DMS114 treated with DMSO at 0.1 percent for 48 hours (cell line): ENCODE results near the gene CASP2.

Source experiments
- DNase-seq: peaks from one replicate; lab custom pipeline; 2025; ENCODE audit not compliant: unreplicated experiment; lab: John Stamatoyannopoulos, UW

CASP2 gene

DNA sequence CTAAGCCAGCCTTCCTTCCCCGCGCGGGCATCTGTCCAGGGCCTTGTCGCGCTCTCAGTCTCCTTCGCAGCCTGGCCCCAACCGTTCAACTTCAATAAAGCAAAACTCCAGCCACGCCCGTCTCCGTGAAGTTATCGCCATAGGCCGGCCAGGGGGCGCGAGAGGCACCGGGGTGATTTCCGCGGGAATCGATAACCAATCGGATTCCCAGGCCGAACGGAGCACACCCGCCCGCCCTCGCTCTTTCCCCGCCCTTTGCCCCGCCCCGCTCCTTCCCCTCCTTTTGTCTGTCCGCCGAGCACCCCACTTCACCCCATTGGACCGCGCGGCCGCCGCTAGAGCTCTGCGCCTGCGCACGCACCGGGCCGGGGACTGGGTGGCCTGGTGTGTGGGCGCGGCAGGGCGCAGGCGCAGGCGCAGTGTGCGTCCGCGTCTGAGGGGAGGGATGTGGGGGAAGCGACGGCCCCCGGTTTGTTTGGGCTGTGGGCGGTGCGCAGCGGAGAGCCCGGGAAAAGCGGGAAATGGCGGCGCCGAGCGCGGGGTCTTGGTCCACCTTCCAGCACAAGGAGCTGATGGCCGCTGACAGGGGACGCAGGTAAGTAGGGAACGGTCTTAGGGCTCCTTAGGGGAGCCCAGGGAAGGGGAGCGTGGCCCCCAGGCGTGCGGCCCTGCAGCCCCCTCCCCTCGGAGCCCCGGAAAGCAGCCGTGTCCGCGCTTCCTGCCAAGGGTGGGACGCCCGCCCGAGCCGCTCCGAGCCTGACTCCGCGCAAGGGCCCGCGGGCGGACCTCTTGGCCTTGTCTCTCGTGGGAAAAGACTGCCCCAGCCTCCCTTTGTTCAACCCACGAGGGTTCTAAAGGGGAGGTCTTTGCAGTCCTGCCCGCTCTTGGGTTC, at the start of gene CASP2:
TSS of gene CASP2 (plus strand) at position 417 of the 892 bp plus-strand sequence. CDS start at position 522, 105 bp downstream.
- DNase-seq: peak; percentile 88

DNA sequence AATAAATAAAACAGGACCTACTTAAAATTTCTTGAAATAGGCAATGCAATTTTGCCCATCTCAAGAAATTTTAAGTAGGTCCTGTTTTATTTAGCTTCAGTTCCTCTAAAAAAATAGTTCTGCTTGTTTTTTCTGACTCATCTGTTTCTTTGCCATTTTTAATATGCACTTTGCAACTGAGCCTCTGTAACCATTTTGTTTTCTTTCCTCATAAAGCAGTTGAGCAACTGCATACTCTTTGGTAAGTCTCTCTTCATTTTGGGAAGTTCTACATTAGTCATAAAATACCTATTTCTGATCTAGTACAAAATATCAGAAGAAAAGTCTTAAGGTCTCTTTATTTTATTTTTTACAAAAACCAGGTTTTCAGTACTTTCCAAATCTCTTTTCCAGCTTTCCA, 48.3 kb upstream of the CASP2 start:
- DNase-seq: no peak

DNA sequence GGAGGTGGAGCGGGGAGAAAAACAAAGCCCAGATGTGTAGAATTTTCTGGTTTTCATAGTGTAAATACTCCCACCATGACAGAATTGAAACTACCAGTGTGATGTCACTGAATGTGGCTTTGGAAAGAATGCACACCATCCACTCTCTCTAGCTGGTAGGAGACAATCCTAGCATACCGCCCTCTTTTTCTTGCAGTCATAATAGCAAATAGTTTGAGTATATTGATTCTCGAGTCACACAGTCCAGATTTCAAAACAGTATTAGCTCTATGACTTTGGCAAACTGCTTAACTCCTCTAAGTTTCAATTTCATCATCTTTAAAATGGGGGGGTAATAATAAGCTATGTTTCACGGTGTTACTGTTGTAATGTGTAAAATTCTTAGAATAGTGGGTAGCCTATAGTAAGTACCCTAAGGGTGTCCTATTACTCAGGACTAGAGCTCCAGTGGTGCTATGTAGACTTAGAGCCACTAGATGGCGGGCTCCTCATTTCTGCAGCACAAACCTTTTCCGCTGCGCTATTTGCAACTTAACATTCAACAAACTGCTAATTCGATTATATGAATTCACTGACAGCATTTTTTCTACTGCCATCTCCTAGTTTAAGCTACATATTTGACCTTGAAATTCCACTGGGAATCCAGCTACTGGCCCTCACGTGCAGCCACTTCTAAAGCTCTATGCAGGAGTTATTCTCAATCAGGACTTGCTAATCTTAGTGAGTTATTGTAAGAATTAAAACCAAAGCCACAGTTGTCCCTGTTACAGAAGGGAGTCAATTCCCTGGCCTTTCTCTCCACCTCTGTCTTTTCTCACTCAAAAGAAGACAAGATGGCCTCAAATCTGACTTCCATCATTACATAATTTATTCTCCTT, 47.6 kb upstream of the CASP2 start:
- peak; percentile 57 for DNase-seq

DNA sequence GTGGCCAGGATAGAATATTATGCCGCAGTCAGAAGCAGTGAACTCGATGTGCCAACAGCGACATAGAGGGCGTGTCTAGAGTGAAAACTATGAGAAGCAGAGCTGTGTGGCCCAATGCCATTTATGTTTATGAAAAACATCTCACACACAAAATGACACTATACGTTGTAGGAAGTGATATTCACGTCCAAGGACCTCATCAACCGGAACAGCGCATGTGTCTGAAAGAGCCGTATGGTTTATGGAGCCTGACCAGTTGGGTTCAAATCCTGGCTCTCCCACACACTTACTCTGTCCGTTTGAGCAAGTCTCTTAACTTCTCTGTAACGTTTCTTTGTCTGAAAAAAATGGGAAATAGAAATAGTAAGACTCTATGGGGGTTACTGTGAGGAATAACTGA, 45.8 kb upstream of the CASP2 start:
- DNase-seq: no peak

DNA sequence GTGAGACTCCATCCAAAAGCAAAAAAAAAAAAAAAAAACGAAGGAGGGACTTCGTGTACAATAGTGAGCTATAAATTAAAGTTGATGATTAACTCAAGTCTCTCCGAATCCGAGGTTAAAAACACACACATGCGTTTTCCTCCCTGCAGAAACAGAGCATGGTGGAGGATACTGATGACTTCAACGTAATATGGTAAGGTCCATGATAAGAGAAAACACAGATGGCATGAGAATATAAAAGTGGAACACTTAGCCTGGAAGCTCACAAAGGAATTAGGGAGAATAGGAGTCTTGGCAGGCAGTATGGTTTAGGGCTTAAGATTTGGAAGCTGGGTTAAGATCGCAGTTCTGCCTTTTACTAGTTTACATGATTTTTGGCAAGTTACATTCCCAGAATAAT, 45.0 kb upstream of the CASP2 start:
- DNase-seq: no peak

DNA sequence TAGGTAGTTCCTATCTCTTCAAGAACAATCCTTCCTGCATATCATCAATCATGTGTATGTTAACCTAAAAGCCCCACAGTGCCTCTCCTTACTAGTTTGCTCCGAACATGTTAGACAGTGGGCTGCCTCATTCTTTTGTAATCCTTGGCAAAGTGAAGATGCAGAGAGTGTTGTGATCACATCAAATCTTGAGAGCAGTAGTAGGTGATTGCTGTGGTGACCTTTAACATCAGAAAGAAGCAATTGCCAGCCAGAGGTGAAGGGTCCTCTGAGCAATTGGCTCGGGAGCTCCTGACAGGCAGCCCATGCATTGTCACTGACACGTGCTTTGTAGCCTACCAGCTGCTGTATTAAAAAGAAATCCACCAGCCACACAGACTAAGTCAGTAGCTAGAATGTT, 44.5 kb upstream of the CASP2 start:
- DNase-seq: no peak

DNA sequence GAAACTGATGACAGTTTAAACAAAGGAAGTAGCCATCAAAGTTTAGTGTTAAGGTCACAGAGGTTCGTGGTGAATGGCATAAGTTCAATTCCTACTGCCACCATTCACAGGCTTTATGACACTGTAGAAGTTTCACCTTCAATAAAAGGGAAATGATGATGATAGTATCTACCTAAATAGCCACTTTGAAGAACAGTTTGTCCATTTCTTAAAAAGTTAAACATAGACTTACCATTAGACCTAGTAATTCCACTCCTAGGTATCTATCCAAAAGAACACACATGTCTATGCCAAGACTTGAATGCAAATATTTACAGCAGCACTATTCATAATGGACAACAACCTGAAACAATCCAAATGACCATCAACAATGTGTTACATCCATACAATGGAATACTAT, 43.8 kb upstream of the CASP2 start:
- no peak for DNase-seq

DNA sequence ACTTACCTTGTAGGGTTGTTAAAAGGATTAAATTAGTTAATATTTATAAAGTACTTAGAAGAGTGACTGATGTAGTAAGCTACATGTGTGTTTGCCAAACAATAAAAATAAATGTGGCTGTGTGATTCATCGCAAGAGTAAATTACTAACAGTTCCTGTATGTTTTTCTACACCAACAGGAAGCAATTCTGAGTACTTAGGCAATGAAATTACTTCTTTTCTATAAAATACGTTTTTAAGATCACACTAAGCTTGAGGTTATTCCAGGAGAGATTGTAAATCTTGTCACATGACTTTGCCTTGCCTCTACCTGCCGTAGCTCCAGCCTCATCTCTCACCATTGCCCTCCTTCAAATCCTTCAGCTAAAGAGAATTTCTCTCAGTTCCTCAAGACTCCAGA, 43.0 kb upstream of the CASP2 start:
- no peak for DNase-seq

DNA sequence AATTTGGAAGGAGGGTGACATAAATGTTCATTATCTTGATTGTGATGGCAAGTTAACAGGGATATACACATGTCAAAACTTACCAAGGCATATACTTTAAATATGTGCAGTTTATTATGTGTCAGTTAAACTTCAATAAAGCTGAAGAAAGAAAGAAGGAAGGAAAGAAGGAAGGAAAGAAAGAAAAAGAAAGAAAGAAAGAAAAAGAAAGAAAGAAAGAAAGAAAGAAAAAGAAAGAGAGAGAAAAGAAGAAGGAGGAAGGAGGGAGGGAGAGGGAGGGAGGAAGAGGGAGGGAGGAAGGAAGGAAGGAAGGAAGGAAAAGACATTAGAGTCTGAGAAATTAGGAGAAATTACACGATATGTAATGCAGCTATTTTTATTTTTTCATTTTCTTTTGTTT, 40.8 kb upstream of the CASP2 start:
- no peak for DNase-seq

DNA sequence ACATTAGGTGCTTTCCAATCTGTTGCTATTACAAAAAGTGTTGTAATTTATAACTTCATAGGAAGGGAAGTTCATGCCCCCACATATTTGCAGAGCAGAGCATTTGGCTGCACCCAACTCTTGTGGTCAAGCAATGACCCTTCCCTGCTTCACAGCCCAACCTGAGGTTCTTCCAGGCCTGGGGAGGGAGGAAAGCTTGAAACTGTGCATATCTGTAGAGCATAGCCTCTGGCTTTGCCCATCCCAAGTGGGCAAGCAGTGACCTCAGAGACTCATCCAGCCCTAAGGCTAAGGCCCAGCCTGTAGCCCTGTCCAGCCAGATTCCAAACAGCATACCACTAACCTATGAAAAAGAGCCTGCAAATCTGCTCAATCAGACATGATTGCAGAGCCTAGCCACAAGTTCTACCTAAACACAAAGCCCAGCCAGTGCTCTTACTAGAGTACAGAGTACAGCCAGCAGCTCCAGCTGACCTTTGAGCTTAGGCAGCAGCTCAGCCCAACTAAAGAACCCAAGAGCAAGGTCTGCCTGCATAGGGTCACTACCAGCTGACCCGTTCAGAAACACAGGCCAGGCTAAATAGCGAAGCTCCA, 39.3 kb upstream of the CASP2 start:
- DNase-seq: no peak

DNA sequence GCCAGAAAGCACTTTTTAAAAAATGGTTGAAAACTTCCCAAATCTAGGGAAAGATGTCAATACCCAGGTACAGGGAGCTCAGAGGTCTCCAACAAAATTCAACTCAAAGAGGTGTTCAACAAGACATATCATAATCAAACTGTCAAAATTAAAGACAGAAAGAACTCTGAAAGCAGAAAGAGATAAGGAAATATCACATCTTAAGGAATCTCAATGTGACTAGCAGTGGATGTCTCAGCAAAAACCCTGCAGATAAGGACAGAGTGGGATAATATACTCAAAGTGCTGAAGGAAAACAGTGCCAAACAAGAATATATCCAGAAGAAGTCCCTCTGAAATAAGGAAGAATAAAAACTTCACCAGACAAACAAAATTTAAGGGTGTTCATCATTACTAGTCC, 38.0 kb upstream of the CASP2 start:
- no peak for DNase-seq

DNA sequence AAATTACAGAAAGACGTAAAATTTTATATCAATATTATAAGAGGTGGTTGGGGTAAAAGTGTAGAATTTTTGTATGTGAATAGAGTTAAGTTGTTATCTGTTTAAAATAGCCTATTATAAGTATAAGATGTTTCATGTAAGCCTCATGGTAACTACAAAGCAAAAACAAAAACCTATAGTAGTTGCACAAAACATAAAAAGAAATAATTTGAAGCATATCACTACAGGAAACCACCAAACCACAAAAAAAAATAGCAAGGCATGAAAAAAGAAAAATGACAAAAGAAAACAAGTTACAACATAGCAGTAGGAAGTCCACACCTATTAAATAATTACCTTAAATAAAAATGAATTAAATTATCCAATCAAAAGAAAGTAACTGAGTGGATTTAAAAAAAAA, 37.3 kb upstream of the CASP2 start:
- no peak for DNase-seq

DNA sequence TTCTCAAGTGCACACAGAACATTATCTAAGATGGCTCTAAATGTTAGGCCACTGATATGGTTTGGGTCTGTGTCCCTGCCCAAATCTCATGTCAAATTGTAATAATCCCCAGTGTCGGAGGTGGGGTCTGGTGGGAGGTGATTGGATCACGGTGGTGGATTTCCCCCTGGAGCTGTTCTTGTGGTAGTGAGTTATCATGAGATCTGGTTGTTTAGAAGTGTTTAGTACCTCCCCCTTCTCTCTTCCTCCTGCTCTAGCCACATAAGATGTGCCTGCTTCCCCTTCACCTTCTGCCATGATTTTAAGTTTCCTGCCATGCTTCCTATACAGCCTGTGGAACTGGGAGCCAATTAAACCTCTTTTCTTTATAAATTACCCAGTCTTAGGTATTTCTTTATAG, 36.1 kb upstream of the CASP2 start:
- DNase-seq: no peak

DNA sequence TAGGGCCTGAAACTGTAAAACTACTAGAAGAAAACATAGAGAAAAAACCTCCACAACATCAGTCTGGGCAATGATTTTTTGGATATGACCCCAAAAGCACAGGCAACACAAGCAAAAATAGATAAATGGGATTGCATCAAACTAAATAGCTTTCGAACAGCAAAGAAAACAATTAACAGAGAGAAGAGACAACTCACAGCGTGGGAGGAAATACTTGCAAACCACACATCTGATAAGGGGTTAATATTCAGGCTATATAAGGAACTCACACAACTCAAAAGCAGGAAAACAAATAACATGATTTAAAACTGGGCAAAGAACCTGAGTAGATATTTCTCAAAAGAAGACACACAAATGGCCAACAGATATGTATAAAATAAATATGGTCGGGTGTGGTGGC, 32.6 kb upstream of the CASP2 start:
- DNase-seq: no peak

DNA sequence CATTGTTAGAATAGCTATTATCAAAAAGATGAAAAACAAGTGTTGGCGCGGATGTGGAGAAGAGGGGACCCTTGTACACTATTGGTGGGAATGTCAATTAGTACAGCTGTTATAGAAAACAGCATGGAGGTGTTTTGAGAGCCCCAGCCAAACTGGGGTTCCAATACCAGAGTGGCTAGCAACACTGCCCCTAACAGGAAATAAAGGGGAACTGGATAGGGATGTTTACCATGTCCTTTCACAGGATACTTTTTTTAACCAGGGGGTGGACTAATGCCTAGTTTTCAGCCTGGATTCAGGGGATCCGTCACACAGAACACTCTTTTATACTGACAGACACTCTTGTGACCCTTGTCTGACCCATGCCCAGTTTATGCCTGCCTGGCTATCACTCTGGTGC, 31.8 kb upstream of the CASP2 start:
- DNase-seq: no peak

DNA sequence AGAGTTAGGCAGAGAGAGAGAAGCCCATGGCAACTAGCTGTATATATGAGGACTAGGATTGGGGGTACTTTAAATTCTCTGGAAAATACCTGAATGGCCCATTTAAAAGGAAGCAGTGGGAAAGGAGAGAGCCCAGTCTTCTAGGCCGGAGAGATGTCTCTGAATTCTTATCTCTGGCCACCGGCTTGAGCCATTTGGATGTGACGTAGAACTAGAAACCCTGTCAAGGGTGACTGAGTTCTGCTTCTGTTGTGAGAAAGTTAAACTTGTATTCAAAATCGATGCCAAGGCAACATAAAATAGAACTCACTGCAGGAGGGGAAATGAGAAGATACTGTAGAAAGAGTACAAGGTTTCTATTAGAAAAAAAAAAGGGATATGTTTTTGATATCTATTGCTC, 31.2 kb upstream of the CASP2 start:
- DNase-seq: no peak

DNA sequence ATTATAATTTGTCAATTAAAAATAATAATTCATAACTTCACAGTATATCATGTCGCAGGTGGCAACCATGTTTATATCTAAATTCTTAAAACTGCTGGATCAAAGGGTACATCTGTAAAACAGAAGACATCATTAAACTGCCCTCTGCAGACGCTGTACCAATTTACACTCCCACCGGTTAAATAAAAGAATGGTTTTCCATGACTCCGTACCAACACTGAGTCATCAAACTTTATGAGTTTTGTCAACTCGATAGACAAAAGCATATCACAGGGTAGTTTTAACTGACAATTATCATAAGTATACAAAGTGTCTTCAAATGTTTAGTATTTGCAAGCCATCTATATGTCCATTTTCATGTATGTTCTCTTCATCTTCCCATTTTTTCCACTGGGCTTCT, 30.6 kb upstream of the CASP2 start:
- no peak for DNase-seq

DNA sequence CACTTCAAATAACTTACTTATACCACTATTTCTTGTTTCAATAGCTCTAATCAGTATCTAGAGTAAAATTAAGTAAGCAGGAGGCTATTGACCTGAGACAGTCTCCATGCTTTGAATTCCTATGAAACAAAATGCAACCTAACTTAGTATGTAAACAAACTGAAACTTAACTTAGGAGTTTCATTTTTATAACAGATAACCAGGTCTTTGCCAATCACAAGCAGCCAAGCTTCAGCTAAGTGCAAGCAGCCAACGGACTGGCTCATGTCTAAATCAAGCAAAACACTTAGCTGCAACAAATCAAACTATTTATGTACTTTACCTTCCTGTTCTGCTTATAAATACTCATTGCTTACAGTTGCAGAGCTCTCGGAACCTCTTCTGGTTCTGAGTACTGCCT, 29.3 kb upstream of the CASP2 start:
- DNase-seq: no peak

DNA sequence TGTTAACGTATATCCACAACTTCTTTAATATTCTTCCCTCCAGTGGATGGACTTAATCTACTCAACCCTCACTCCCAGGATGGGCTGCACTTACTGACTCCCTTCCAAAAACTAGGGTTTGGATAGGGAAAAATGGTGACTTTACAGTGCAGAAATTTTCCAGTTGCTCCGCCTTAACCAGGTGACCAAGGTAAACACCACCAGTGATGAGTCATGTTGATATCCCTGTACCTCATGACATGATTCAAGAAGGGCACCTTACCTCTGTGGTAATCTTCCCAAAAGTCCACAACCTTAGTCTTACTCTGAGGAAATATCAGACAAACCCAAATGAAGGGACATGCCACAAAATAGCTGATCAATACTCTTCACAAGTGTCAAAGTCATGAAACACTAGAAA, 28.4 kb upstream of the CASP2 start:
- no peak for DNase-seq

DNA sequence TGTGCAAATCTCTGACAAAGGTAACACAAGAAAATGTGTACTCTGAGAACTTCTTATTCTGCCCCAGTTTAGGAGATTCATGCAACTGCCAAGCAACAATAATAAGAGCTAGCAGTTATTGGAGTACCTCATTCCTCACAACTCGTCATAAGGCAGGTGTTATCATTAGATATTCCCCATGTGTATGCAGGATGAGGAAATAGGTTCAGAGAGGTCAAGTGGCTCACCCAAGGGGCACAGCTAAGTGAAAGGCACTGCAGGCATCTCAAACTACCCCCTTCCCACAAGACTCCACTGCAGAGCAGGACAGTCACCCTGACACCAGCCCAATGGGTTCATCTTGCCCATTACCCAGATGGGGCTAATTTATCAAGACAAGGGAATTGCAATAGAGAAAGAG, 26.2 kb upstream of the CASP2 start:
- DNase-seq: no peak

DNA sequence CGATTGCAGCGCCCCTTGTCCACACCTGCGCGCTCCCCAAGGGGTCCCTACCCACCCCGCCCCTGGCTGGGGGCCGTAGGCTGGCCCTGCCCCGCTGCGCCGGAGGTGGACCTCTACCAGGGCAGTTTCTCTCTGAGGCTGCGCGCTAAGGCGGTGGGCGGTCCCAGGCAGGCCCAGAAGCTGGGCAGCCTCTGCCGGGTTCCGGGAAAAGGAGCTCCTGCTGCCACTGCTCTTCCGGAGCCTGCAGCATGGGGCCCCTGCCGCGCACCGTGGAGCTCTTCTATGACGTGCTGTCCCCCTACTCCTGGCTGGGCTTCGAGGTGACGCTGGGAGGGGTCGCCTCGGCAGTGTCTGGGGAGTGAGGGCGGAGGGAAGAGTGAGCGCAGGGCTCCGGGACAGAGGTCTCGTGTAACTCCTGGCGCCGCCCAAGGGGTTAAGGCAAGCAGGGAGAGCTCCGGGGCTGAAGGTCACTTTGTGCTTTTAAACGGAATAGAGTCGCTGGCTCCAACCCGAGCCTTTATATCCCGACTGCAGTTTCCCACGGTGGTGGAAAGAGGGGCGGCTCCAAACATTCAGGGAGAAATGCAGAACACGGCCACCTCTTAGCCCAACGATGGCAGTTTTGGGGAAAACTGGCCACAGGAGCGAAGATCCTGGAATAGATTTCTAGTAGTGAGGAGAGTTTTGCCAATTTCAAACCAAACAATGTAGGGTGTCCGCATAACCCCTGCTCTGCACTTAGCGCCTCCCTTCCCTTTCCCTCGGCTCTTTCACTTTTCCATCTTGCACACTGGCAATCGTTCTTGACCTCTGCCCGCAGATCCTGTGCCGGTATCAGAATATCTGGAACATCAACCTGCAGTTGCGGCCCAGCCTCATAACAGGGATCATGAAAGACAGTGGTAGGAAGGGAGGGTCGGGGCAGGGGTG, 24.6 kb upstream of the CASP2 start, which contains the start of gene GSTK1:
TSS of gene GSTK1 (plus strand) at position 176 of the 930 bp plus-strand sequence. CDS start at position 249, 73 bp downstream.
- DNase-seq: peak; percentile 49
